ENCODE measurements around the gene NRXN3. TPM values are rescaled to one million over a fixed set of nuclear protein-coding genes. Genes with fewer than 3 reads are reported as not detected.

The NRXN3 gene
- total RNA-seq, 1 experiment from 2014 or later = not detected

- Histone ChIP-seq H3K27ac (ENCODE audit: low read depth, low read length) (no peak overlapping the region), H3K9me2 (ENCODE audit: insufficient read depth) (no peaks in the 10 kb centered on the region), H4K20me1 (ENCODE audit: insufficient read depth) (no peaks in the 10 kb centered on the region), H3K27me3 (ENCODE audit: insufficient read depth, low read length) (no peaks in the 10 kb centered on the region), H3K9me3 (ENCODE audit: control insufficient read depth in 1 of 2, insufficient read depth in 1 of 2, low read depth in 1 of 2, low read length in 2 of 2) (peaks cover 3 to 7% of the 10 kb centered on the region in 2 experiments; a peak in 2 of 4 replicates), H3K79me2 (ENCODE audit: insufficient read depth, low read length) (no peaks in the 10 kb centered on the region), H3K9ac (ENCODE audit: low read length) (no peak overlapping the region), H3K36me3 (ENCODE audit: control insufficient read depth in 1 of 2, insufficient read depth in 2 of 2, low read length in 2 of 2) (no peaks in the 10 kb centered on the region), H3K4me3 (replicated peaks in 1 of 2; ENCODE audit: low read depth in 1 of 2, low read length in 2 of 2) (no peak overlapping the region), H3K4me2 (ENCODE audit: low read length) (no peak overlapping the region), H3K4me1 (ENCODE audit: control insufficient read depth in 1 of 2, insufficient read depth in 2 of 2, low read length in 2 of 2) (no peaks in the 10 kb centered on the region), H2AFZ (ENCODE audit: low read depth, low read length, poor library complexity, severe bottlenecking) (no peak overlapping the region)
- intact Hi-C loops (cut with micrococcal nuclease) = no loop called here
- TF ChIP-seq, protein P1, sequence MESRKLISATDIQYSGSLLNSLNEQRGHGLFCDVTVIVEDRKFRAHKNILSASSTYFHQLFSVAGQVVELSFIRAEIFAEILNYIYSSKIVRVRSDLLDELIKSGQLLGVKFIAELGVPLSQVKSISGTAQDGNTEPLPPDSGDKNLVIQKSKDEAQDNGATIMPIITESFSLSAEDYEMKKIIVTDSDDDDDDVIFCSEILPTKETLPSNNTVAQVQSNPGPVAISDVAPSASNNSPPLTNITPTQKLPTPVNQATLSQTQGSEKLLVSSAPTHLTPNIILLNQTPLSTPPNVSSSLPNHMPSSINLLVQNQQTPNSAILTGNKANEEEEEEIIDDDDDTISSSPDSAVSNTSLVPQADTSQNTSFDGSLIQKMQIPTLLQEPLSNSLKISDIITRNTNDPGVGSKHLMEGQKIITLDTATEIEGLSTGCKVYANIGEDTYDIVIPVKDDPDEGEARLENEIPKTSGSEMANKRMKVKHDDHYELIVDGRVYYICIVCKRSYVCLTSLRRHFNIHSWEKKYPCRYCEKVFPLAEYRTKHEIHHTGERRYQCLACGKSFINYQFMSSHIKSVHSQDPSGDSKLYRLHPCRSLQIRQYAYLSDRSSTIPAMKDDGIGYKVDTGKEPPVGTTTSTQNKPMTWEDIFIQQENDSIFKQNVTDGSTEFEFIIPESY (IDR thresholded peaks at IDR 0.05; ENCODE audit: extremely low read depth, insufficient replicate concordance, low read length) = no peak
- no peak for TF ChIP-seq POLR2AphosphoS5 (IDR thresholded peaks at IDR 0.05; ENCODE audit: low read depth, low read length)
- TF ChIP-seq EZH2phosphoT487 (IDR thresholded peaks at IDR 0.05; ENCODE audit: borderline replicate concordance) = no peak
- no peak for TF ChIP-seq CTCF (IDR thresholded peaks at IDR 0.05 in 2 of 3, conservative IDR thresholded peaks at IDR 0.05 in 1 of 3; ENCODE audit: borderline replicate concordance in 1 of 3, insufficient read depth in 1 of 3, low read depth in 2 of 3, low read length in 2 of 3)
- no peak for TF ChIP-seq EZH2 (IDR thresholded peaks at IDR 0.05)
- no peak for TF ChIP-seq YY1 (IDR thresholded peaks at IDR 0.05; ENCODE audit: extremely low read depth, insufficient replicate concordance, low read depth, low read length)
- TF ChIP-seq ZNF274 (IDR thresholded peaks at IDR 0.05; ENCODE audit: low read depth, low read length) = no peak
- no peak for TF ChIP-seq TCF7L2 (IDR thresholded peaks at IDR 0.05; ENCODE audit: borderline replicate concordance, extremely low read depth, insufficient read depth, insufficient read length)
- TF ChIP-seq SIN3A (IDR thresholded peaks at IDR 0.05; ENCODE audit: low read depth) = no peak
- TF ChIP-seq MAX (IDR thresholded peaks at IDR 0.05) = no peak
- no peak for TF ChIP-seq ZFX (IDR thresholded peaks at IDR 0.05)
- TF ChIP-seq, protein P2, sequence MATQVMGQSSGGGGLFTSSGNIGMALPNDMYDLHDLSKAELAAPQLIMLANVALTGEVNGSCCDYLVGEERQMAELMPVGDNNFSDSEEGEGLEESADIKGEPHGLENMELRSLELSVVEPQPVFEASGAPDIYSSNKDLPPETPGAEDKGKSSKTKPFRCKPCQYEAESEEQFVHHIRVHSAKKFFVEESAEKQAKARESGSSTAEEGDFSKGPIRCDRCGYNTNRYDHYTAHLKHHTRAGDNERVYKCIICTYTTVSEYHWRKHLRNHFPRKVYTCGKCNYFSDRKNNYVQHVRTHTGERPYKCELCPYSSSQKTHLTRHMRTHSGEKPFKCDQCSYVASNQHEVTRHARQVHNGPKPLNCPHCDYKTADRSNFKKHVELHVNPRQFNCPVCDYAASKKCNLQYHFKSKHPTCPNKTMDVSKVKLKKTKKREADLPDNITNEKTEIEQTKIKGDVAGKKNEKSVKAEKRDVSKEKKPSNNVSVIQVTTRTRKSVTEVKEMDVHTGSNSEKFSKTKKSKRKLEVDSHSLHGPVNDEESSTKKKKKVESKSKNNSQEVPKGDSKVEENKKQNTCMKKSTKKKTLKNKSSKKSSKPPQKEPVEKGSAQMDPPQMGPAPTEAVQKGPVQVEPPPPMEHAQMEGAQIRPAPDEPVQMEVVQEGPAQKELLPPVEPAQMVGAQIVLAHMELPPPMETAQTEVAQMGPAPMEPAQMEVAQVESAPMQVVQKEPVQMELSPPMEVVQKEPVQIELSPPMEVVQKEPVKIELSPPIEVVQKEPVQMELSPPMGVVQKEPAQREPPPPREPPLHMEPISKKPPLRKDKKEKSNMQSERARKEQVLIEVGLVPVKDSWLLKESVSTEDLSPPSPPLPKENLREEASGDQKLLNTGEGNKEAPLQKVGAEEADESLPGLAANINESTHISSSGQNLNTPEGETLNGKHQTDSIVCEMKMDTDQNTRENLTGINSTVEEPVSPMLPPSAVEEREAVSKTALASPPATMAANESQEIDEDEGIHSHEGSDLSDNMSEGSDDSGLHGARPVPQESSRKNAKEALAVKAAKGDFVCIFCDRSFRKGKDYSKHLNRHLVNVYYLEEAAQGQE (IDR thresholded peaks at IDR 0.05; ENCODE audit: low read depth) = no peak
- no peak for TF ChIP-seq RAD21 (IDR thresholded peaks at IDR 0.05; ENCODE audit: low read depth)
- TF ChIP-seq SRF (IDR thresholded peaks at IDR 0.05; ENCODE audit: low read depth) = no peak
- TF ChIP-seq CBX3 (IDR thresholded peaks at IDR 0.05; ENCODE audit: low read depth) = no peak
- TF ChIP-seq JUND (IDR thresholded peaks at IDR 0.05) = no peak
- no peak for TF ChIP-seq EGR1 (IDR thresholded peaks at IDR 0.05; ENCODE audit: low read depth)
- TF ChIP-seq FOSL1 (IDR thresholded peaks at IDR 0.05; ENCODE audit: low read depth) = no peak
- no peak for TF ChIP-seq ELF1 (IDR thresholded peaks at IDR 0.05; ENCODE audit: borderline replicate concordance, low read depth)
- POLR2A ChIA-PET = no interaction called here
- DNase-seq (ENCODE audit: low read depth, low spot score) (no peak), ATAC-seq (no peak)
- CTCF ChIA-PET = no interaction called here
- RAD21 ChIA-PET (ENCODE audit: low non-redundant PET in 1 of 2, low total read pairs in 2 of 2, uncharacterized antibody in 2 of 2, unreplicated experiment in 2 of 2) = no interaction called here
- no TSS peak for BruUV-seq (replicated peaks)
Measured at GRCh38 chr14:79270361-79270760, 1100.2 kb downstream of the NRXN3 start.

All from HCT116 (cell line).